ENCODE data around the gene GREM1.

GREM1 gene

GRCh38 chr15:32763295-32763694 is 45.5 kb downstream of the GREM1 start:
- TF ChIP-seq FOXP2 (optimal IDR thresholded peaks at IDR 0.05; ENCODE audit: borderline replicate concordance, extremely low read depth, extremely low read length, insufficient read depth) (no peak), TAF1 (IDR thresholded peaks at IDR 0.05; ENCODE audit: borderline replicate concordance, insufficient read depth, low read length) (no peak), POLR2AphosphoS5 (IDR thresholded peaks at IDR 0.05; ENCODE audit: low read depth, low read length) (no peak), SIN3A (IDR thresholded peaks at IDR 0.05; ENCODE audit: borderline replicate concordance, insufficient read depth, low read length) (no peak)
- TF ChIP-seq, protein P1, sequence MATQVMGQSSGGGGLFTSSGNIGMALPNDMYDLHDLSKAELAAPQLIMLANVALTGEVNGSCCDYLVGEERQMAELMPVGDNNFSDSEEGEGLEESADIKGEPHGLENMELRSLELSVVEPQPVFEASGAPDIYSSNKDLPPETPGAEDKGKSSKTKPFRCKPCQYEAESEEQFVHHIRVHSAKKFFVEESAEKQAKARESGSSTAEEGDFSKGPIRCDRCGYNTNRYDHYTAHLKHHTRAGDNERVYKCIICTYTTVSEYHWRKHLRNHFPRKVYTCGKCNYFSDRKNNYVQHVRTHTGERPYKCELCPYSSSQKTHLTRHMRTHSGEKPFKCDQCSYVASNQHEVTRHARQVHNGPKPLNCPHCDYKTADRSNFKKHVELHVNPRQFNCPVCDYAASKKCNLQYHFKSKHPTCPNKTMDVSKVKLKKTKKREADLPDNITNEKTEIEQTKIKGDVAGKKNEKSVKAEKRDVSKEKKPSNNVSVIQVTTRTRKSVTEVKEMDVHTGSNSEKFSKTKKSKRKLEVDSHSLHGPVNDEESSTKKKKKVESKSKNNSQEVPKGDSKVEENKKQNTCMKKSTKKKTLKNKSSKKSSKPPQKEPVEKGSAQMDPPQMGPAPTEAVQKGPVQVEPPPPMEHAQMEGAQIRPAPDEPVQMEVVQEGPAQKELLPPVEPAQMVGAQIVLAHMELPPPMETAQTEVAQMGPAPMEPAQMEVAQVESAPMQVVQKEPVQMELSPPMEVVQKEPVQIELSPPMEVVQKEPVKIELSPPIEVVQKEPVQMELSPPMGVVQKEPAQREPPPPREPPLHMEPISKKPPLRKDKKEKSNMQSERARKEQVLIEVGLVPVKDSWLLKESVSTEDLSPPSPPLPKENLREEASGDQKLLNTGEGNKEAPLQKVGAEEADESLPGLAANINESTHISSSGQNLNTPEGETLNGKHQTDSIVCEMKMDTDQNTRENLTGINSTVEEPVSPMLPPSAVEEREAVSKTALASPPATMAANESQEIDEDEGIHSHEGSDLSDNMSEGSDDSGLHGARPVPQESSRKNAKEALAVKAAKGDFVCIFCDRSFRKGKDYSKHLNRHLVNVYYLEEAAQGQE (IDR thresholded peaks at IDR 0.05; ENCODE audit: insufficient read depth in 1 of 2, low read depth in 2 of 2, low read length in 2 of 2), result no peak

- TF ChIP-seq FOXP2 (optimal IDR thresholded peaks at IDR 0.05; ENCODE audit: borderline replicate concordance, extremely low read depth, extremely low read length, insufficient read depth) (no peak), TAF1 (IDR thresholded peaks at IDR 0.05; ENCODE audit: borderline replicate concordance, insufficient read depth, low read length) (no peak), SIN3A (IDR thresholded peaks at IDR 0.05; ENCODE audit: borderline replicate concordance, insufficient read depth, low read length) (no peak), POLR2AphosphoS5 (IDR thresholded peaks at IDR 0.05; ENCODE audit: low read depth, low read length) (no peak)
- TF ChIP-seq, protein P1 (IDR thresholded peaks at IDR 0.05; ENCODE audit: insufficient read depth in 1 of 2, low read depth in 2 of 2, low read length in 2 of 2), result no peak
Observed at GRCh38 chr15:32765236-32765635, 47.4 kb downstream of the GREM1 start.

DNA sequence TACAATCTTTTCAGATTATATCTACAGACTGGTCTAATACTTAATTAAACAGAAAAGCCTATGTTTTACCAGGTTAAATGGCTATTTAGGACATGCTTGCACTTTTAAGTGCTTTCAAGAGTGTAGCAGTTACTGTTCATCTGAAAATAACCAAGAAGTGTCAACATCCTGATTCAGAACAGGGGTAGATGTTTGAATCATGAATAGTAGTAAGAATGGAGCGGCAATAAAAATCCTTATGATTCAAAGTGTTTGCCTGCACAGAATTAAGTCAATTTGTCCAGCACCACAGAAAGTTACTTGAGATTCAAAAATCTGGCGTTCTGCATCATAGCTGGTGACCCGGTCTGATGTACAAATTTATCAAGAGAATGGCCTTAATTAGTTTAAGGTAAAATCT is 48.3 kb downstream of the GREM1 start:
- TF ChIP-seq TAF1 (IDR thresholded peaks at IDR 0.05; ENCODE audit: borderline replicate concordance, insufficient read depth, low read length), result no peak
- TF ChIP-seq POLR2AphosphoS5 (IDR thresholded peaks at IDR 0.05; ENCODE audit: low read depth, low read length), result no peak
- TF ChIP-seq, protein P1 (IDR thresholded peaks at IDR 0.05; ENCODE audit: insufficient read depth in 1 of 2, low read depth in 2 of 2, low read length in 2 of 2), result no peak
- no peak for TF ChIP-seq FOXP2 (optimal IDR thresholded peaks at IDR 0.05; ENCODE audit: borderline replicate concordance, extremely low read depth, extremely low read length, insufficient read depth)
- TF ChIP-seq SIN3A (IDR thresholded peaks at IDR 0.05; ENCODE audit: borderline replicate concordance, insufficient read depth, low read length), result no peak

GRCh38 chr15:32767236-32767635 is 49.4 kb downstream of the GREM1 start:
- TF ChIP-seq SIN3A (IDR thresholded peaks at IDR 0.05; ENCODE audit: borderline replicate concordance, insufficient read depth, low read length) (no peak), POLR2AphosphoS5 (IDR thresholded peaks at IDR 0.05; ENCODE audit: low read depth, low read length) (no peak), TAF1 (IDR thresholded peaks at IDR 0.05; ENCODE audit: borderline replicate concordance, insufficient read depth, low read length) (no peak), FOXP2 (optimal IDR thresholded peaks at IDR 0.05; ENCODE audit: borderline replicate concordance, extremely low read depth, extremely low read length, insufficient read depth) (no peak)
- TF ChIP-seq, protein P1 (IDR thresholded peaks at IDR 0.05; ENCODE audit: insufficient read depth in 1 of 2, low read depth in 2 of 2, low read length in 2 of 2), result no peak

GRCh38 chr15:32774022-32774421 is 56.2 kb downstream of the GREM1 start:
- TF ChIP-seq FOXP2 (optimal IDR thresholded peaks at IDR 0.05; ENCODE audit: borderline replicate concordance, extremely low read depth, extremely low read length, insufficient read depth), result no peak
